Ishikawa (cell line): ENCODE data around the gene ZNF263.

Source experiments
- CREB1 ChIP-seq: IDR thresholded peaks from 2 replicates; pipeline ENCODE4 v1.6.1; 2012; ENCODE audit warnings: low read depth
- EGR1 ChIP-seq: IDR thresholded peaks from 2 replicates; pipeline ENCODE4 v1.6.1; 2012
- EP300 ChIP-seq: IDR thresholded peaks from 2 replicates; pipeline ENCODE4 v1.6.1; 2012; ENCODE audit warnings: borderline replicate concordance
- FOXM1 ChIP-seq: IDR thresholded peaks from 2 replicates; pipeline ENCODE4 v1.6.1; 2012; ENCODE audit warnings: low read depth, borderline replicate concordance
- MAX ChIP-seq: IDR thresholded peaks from 2 replicates; pipeline ENCODE4 v1.6.1; 2012
- TCF12 ChIP-seq: IDR thresholded peaks from 2 replicates; pipeline ENCODE4 v1.6.1; 2012; ENCODE audit warnings: low read depth
- TEAD4 ChIP-seq: IDR thresholded peaks from 2 replicates; pipeline ENCODE4 v1.6.1; 2012
- YY1 ChIP-seq: IDR thresholded peaks from 2 replicates; pipeline ENCODE4 v1.6.1; 2012; ENCODE audit warnings: low read depth

- TF ChIP-seq EP300 (no peak), FOXM1 (no peak), YY1 (no peak), EGR1 (no peak), CREB1 (no peak), TEAD4 (no peak), MAX (no peak), TCF12 (no peak)
Measured at GRCh38 chr16:3249451-3249850, 33.8 kb upstream of the ZNF263 start.
